BE2C (cell line): ENCODE results near the gene HOXA6.

Experiments used
- DNase-seq: peaks from one replicate; pipeline ENCODE4 v3.0.0-alpha.2; 2020
- H3K27me3 ChIP-seq: fragments of 250-450 bp; sonication (Bioruptor Pico); 2 replicates; pipeline ENCODE4 v1.5.1; 2020; ENCODE audit warnings: mild to moderate bottlenecking
- H3K36me3 ChIP-seq: fragments of 250-450 bp; sonication (Bioruptor Pico); 2 replicates; pipeline ENCODE4 v1.5.1; 2020; ENCODE audit warnings: mild to moderate bottlenecking
- H3K4me1 ChIP-seq: fragments of 250-450 bp; sonication (Bioruptor Pico); 2 replicates; pipeline ENCODE4 v1.5.1; 2020
- H3K4me3 ChIP-seq: 2 replicates; pipeline ENCODE4 v1.5.1; 2011; ENCODE audit warnings: low read depth, low read length
- H3K9me3 ChIP-seq: fragments of 250-450 bp; sonication (Bioruptor Pico); 2 replicates; pipeline ENCODE4 v1.5.1; 2020
- CTCF ChIP-seq: IDR thresholded peaks from 2 replicates; pipeline ENCODE4 v1.5.1; 2012; ENCODE audit warnings: mild to moderate bottlenecking, low read depth, low read length

The HOXA6 gene

GRCh38 chr7:27192546-27193334 is 45.2 kb upstream of the HOXA6 start:
- Histone ChIP-seq H3K4me3 (no peak overlapping the region), H3K4me1 (no peaks in the 10 kb centered on the region), H3K36me3 (no peaks in the 10 kb centered on the region), H3K27me3 (peaks cover 100% of the 10 kb centered on the region), H3K9me3 (no peaks in the 10 kb centered on the region)
- DNase-seq: no peak
- TF ChIP-seq CTCF: no peak

- Histone ChIP-seq H3K4me3 (no peak overlapping the region), H3K9me3 (no peaks in the 10 kb centered on the region), H3K4me1 (no peaks in the 10 kb centered on the region), H3K36me3 (no peaks in the 10 kb centered on the region), H3K27me3 (peaks cover 100% of the 10 kb centered on the region)
- TF ChIP-seq CTCF: no peak
- no peak for DNase-seq
Measured at GRCh38 chr7:27191833-27192545, 44.4 kb upstream of the HOXA6 start.

- no peaks in the 10 kb centered on the region for H3K4me1 ChIP-seq
- no peak overlapping the region for H3K4me3 ChIP-seq
- TF ChIP-seq CTCF: no peak
- peaks cover 100% of the 10 kb centered on the region for H3K27me3 ChIP-seq
- no peaks in the 10 kb centered on the region for H3K36me3 ChIP-seq
- H3K9me3 ChIP-seq: no peaks in the 10 kb centered on the region
- DNase-seq: no peak
Measured at GRCh38 chr7:27191161-27191731, 43.7 kb upstream of the HOXA6 start.

- H3K4me1 ChIP-seq: no peaks in the 10 kb centered on the region
- H3K4me3 ChIP-seq: no peak overlapping the region
- no peak for DNase-seq
- no peak for TF ChIP-seq CTCF
- peaks cover 100% of the 10 kb centered on the region for H3K27me3 ChIP-seq
- H3K9me3 ChIP-seq: no peaks in the 10 kb centered on the region
- H3K36me3 ChIP-seq: no peaks in the 10 kb centered on the region
Measured at GRCh38 chr7:27189997-27190748, 42.6 kb upstream of the HOXA6 start.

GRCh38 chr7:27189295-27189996 is 41.9 kb upstream of the HOXA6 start:
- no peaks in the 10 kb centered on the region for H3K9me3 ChIP-seq
- DNase-seq: no peak
- H3K4me1 ChIP-seq: no peaks in the 10 kb centered on the region
- H3K4me3 ChIP-seq: no peak overlapping the region
- peaks cover 100% of the 10 kb centered on the region for H3K27me3 ChIP-seq
- H3K36me3 ChIP-seq: no peaks in the 10 kb centered on the region
- no peak for TF ChIP-seq CTCF
